Stimulated activated naive CD8-positive, alpha-beta T cell treated with anti-CD3 and anti-CD28 coated beads, Interleukin-15, amount 100 ng/mL, for 72 hours (primary cell): Measurements from ENCODE around the gene PHACTR1.
A peak's percentile ranks its signal among the peaks of the same experiment; 100 is the strongest.

Source experiments
- ATAC-seq: fragments of 150-1000 bp; cut with Tn5 transposase; 2 replicates; pipeline ENCODE4 v1.10.0; 2021; ENCODE audit warnings: mild to moderate bottlenecking, moderate library complexity
- DNase-seq, 2 donors: peaks; one replicate each; pipeline ENCODE4 v3.0.0; 2021 to 2022
- H3K27ac Mint-ChIP-seq, 2 donors: one replicate each; pipeline ENCODE4 v1.8.0; 2022; ENCODE audit warnings: mild to moderate bottlenecking in 2 of 2, mixed read lengths in 2 of 2, moderate library complexity in 2 of 2
- H3K27me3 Mint-ChIP-seq: one replicate; pipeline ENCODE4 v1.8.0; 2022; ENCODE audit warnings: mixed read lengths
- H3K4me1 Mint-ChIP-seq: one replicate; pipeline ENCODE4 v1.8.0; 2022; ENCODE audit warnings: mild to moderate bottlenecking, mixed read lengths
- H3K4me3 Mint-ChIP-seq, 2 donors: one replicate each; pipeline ENCODE4 v1.8.0; 2022; ENCODE audit warnings: mild to moderate bottlenecking in 2 of 2, mixed read lengths in 2 of 2, moderate library complexity in 1 of 2
- H3K9me3 Mint-ChIP-seq, 2 donors: one replicate each; pipeline ENCODE4 v1.8.0; 2022; ENCODE audit warnings: mixed read lengths in 2 of 2

Gene PHACTR1

GRCh38 chr6:13163161-13163944 is 446.8 kb downstream of the PHACTR1 start:
- Mint-ChIP-seq H3K4me3 (no peak overlapping the region), H3K9me3 (no peaks in the 10 kb centered on the region), H3K27me3 (peaks cover 2% of the 10 kb centered on the region), H3K4me1 (peaks cover 6% of the 10 kb centered on the region), H3K27ac (no peak overlapping the region)
- DNase-seq = no peak
- ATAC-seq = no peak

DNA sequence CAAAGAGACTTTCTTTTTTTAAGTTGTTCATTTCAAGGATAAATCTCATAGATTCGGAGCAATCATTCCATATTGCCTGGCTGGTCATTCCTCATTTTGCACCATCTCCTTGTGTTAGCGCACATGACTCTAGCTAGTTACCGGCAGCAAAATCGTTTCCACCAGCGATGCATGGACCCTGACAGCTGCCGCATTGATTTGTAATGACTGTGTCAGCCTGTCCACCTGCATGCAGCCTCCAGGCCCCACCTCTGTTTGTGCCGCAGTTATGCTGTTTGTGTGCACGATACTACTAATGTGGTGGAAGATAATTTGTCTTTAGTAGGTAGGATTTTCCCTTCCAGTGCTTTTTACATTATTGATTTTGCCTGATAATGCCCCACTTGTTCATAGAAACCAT is 447.7 kb downstream of the PHACTR1 start:
- H3K4me3 Mint-ChIP-seq = no peak overlapping the region
- ATAC-seq (no peak), DNase-seq (no peak)
- H3K27me3 Mint-ChIP-seq = peaks cover 8% of the 10 kb centered on the region
- no peak overlapping the region for H3K27ac Mint-ChIP-seq
- no peaks in the 10 kb centered on the region for H3K9me3 Mint-ChIP-seq
- peaks cover 6% of the 10 kb centered on the region for H3K4me1 Mint-ChIP-seq

DNA sequence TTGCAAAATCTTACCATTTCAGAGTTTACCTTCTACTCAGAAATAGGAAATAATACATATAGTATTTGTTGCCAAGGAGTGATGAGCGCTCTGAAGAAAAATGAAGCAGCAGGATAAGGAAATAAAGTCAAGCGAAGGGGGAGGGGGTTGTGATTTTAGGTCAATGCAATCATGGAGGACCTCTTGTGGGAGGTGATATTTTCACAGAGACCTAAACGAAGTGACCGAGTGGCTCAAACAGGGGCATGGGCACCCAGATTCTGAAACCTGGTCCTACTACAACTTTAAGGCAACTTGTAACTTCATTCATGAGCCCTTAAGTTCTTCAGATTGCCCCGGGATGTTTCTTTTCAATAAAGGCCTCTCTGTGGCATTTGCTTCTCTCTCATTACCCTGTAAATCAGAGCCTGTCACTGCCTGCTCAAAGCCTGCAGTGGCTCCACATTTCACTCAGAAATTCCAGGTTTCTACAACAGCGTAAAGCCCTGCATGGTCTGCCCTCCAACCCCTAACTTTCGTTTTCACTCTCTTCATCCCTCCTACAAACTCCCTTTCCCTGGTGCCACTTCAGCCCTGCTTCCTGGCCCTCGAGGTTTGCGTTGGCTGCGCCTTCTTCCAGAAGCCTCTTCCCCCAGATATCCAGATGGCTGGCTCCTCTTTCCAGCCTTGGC is 449.1 kb downstream of the PHACTR1 start:
- no peak overlapping the region for H3K4me3 Mint-ChIP-seq
- no peaks in the 10 kb centered on the region for H3K9me3 Mint-ChIP-seq
- ATAC-seq (no peak), DNase-seq (no peak)
- H3K27me3 Mint-ChIP-seq = peaks cover 8% of the 10 kb centered on the region
- peak overlapping the region in 1 of 2 donors; percentile 11 for H3K27ac Mint-ChIP-seq
- peaks cover 6% of the 10 kb centered on the region for H3K4me1 Mint-ChIP-seq

GRCh38 chr6:13166269-13166668 is 449.7 kb downstream of the PHACTR1 start:
- H3K4me3 Mint-ChIP-seq = no peak overlapping the region
- peaks cover 8% of the 10 kb centered on the region for H3K27me3 Mint-ChIP-seq
- H3K27ac Mint-ChIP-seq = peak overlapping the region in 1 of 2 donors; percentile 11
- no peak for DNase-seq
- peaks cover 6% of the 10 kb centered on the region for H3K4me1 Mint-ChIP-seq
- no peaks in the 10 kb centered on the region for H3K9me3 Mint-ChIP-seq
- ATAC-seq = no peak

- Mint-ChIP-seq H3K4me1 (peaks cover 6% of the 10 kb centered on the region), H3K27me3 (peaks cover 8% of the 10 kb centered on the region), H3K9me3 (no peaks in the 10 kb centered on the region), H3K4me3 (no peak overlapping the region), H3K27ac (no peak overlapping the region)
- DNase-seq (no peak), ATAC-seq (no peak)
Measured at GRCh38 chr6:13166916-13167315, 450.3 kb downstream of the PHACTR1 start.

DNA sequence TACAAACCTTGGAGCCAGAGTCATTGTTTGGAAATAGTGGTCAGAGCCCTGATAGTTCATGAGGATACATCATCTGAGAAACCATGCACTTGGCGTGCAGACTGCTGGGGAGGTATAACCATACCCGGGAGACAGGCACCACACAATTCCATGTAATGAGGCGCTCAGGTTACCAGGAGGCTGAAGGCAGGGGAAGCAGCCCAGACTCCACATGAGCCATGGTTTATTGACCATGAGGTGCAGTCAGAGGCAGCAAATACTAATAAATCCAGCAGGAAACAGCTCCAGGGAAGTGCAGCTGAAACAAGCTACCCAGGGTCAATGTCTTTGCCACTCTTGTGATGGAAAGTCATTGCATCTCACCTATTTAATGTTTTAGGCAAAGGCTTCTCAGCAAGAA is 455.7 kb downstream of the PHACTR1 start:
- H3K4me3 Mint-ChIP-seq = no peak overlapping the region
- no peak overlapping the region for H3K27ac Mint-ChIP-seq
- H3K9me3 Mint-ChIP-seq = no peaks in the 10 kb centered on the region
- no peaks in the 10 kb centered on the region for H3K4me1 Mint-ChIP-seq
- H3K27me3 Mint-ChIP-seq = peaks cover 17% of the 10 kb centered on the region
- ATAC-seq = no peak
- DNase-seq = no peak

DNA sequence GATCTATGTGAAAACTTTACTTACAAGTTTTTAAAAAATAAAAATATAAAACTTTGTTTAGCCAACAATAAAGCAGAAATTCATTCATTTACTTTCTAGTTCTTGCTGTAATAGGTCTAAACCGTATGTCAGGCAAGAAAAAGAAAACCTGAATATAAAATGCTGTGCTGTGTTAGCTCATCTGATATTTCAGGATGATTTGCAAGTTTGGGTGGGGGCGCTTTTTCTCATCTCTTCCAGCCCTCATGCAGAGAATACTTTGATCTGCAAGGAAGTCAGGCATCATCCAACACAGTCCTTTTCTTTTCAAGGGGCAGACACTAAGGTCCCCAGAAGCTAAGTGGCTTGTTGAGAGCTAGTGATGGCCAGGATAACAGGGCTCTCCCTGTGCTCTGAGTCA is 458.5 kb downstream of the PHACTR1 start:
- no peak for DNase-seq
- peaks cover 9% of the 10 kb centered on the region for H3K27me3 Mint-ChIP-seq
- peaks cover 7% of the 10 kb centered on the region for H3K4me1 Mint-ChIP-seq
- H3K4me3 Mint-ChIP-seq = no peak overlapping the region
- ATAC-seq = no peak
- H3K9me3 Mint-ChIP-seq = no peaks in the 10 kb centered on the region
- no peak overlapping the region for H3K27ac Mint-ChIP-seq

GRCh38 chr6:13175759-13176158 is 459.2 kb downstream of the PHACTR1 start:
- Mint-ChIP-seq H3K4me3 (no peak overlapping the region), H3K27me3 (peaks cover 9% of the 10 kb centered on the region), H3K9me3 (no peaks in the 10 kb centered on the region), H3K4me1 (peaks cover 7% of the 10 kb centered on the region), H3K27ac (no peak overlapping the region)
- ATAC-seq (no peak), DNase-seq (no peak)

- DNase-seq = no peak
- H3K9me3 Mint-ChIP-seq = no peaks in the 10 kb centered on the region
Measured at GRCh38 chr6:13177664-13178063, 461.1 kb downstream of the PHACTR1 start.

DNA sequence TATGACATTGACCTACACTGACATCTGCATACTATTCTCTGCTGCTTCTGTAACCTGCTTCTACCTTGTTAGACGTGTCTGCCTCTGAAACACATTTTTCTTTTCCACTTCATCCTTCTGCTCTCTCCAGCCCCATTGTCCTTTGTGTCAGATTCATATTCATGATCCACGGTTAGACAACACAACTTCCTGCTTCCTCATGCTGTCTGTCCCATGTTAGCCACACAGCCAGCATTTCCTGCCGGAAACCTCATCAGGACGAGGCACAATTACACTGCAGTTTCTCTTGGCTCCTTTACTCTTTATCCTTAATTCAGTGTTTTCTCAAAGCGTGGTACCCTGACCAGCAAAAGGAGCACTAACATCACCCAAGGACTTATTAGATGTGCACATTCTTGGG is 461.5 kb downstream of the PHACTR1 start:
- Mint-ChIP-seq H3K4me1 (peaks cover 7% of the 10 kb centered on the region), H3K27ac (no peak overlapping the region), H3K4me3 (no peak overlapping the region), H3K9me3 (no peaks in the 10 kb centered on the region), H3K27me3 (peaks cover 9% of the 10 kb centered on the region)
- DNase-seq (no peak), ATAC-seq (no peak)

More at GRCh38 chr6:13177664-13178063, 461.1 kb downstream of the PHACTR1 start:
- no peak overlapping the region for H3K27ac Mint-ChIP-seq
- H3K27me3 Mint-ChIP-seq = peaks cover 9% of the 10 kb centered on the region
- ATAC-seq = peak; percentile 43
- no peak overlapping the region for H3K4me3 Mint-ChIP-seq
- H3K4me1 Mint-ChIP-seq = peaks cover 7% of the 10 kb centered on the region

GRCh38 chr6:13180538-13180937 is 464.0 kb downstream of the PHACTR1 start:
- DNase-seq (no peak), ATAC-seq (no peak)
- peaks cover 12% of the 10 kb centered on the region for H3K4me1 Mint-ChIP-seq
- H3K27ac Mint-ChIP-seq = no peak overlapping the region
- no peak overlapping the region for H3K4me3 Mint-ChIP-seq
- peaks cover 16% of the 10 kb centered on the region for H3K27me3 Mint-ChIP-seq
- H3K9me3 Mint-ChIP-seq = no peaks in the 10 kb centered on the region

DNA sequence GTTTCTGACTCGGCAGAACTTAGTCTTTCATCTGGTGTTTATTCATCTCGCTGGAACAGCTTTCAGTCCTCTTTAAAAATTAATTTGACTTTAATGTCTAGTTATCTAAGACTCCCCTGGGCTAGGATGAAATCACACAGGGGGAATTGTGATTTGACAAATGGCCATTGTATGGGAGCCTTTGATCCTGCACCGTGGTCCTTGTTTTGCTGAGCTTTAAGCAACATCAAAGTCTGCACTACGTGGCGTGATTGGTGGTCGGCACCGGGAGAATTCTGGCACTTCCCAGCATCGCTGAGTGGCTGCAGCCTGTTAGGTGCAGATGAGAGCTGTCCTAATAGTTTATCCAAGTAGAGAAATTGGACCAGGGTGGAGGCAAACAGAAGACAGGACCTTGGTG is 464.8 kb downstream of the PHACTR1 start:
- ATAC-seq (no peak), DNase-seq (no peak)
- peaks cover 12% of the 10 kb centered on the region for H3K4me1 Mint-ChIP-seq
- H3K27ac Mint-ChIP-seq = no peak overlapping the region
- no peaks in the 10 kb centered on the region for H3K9me3 Mint-ChIP-seq
- H3K27me3 Mint-ChIP-seq = peaks cover 12% of the 10 kb centered on the region
- H3K4me3 Mint-ChIP-seq = no peak overlapping the region

- Mint-ChIP-seq H3K27ac (no peak overlapping the region), H3K4me3 (no peak overlapping the region), H3K4me1 (peaks cover 6% of the 10 kb centered on the region), H3K9me3 (no peaks in the 10 kb centered on the region), H3K27me3 (peaks cover 12% of the 10 kb centered on the region)
- no peak for DNase-seq
- no peak for ATAC-seq
Measured at GRCh38 chr6:13183415-13184088, 467.0 kb downstream of the PHACTR1 start.

GRCh38 chr6:13184089-13184468 is 467.5 kb downstream of the PHACTR1 start:
- no peaks in the 10 kb centered on the region for H3K9me3 Mint-ChIP-seq
- ATAC-seq (no peak), DNase-seq (no peak)
- H3K27me3 Mint-ChIP-seq = peaks cover 12% of the 10 kb centered on the region
- peaks cover 6% of the 10 kb centered on the region for H3K4me1 Mint-ChIP-seq
- no peak overlapping the region for H3K27ac Mint-ChIP-seq
- no peak overlapping the region for H3K4me3 Mint-ChIP-seq

DNA sequence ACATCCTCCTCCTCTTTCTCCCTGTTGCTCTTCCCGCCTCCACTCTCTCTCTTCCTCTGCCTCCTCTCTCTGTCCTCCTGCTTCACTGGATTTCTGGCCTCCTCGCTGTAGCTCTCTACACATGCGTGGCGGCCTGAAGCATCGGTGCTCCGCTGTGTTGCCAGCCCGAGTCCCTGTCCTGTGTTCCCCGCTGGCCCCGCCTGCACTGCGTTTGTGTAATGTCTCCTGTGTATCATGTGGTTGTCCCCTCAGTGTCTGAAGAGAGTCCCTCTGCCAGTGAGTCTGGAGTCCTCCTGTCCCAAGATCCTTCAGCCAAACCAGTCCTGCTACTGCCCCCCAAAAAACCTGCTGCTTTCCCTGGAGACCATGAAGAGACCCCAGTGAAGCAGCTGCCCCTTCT is 468.0 kb downstream of the PHACTR1 start:
- peaks cover 6% of the 10 kb centered on the region for H3K4me1 Mint-ChIP-seq
- peak overlapping the region in 1 of 2 donors; percentile 93 for H3K27ac Mint-ChIP-seq
- no peak overlapping the region for H3K4me3 Mint-ChIP-seq
- ATAC-seq (no peak), DNase-seq (no peak)
- H3K27me3 Mint-ChIP-seq = peaks cover 12% of the 10 kb centered on the region
- H3K9me3 Mint-ChIP-seq = no peaks in the 10 kb centered on the region

DNA sequence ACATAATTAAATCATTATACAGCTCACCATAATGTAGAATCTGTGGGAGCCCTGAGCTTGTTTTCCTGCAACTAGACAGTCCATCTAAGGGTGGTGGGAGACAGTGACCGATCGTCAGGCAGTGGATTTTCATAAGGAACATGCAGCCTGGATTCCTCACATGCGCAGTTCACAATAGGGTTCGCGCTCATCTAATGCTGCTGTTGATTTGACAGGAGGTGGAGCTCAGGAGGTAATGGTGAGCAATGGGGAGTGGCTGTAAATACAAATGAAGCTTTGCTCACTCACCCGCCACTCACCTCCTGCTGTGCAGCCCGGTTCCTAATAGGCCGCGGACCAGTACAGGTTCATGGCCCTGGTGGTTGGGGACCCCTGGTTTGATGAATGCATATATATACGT is 470.3 kb downstream of the PHACTR1 start:
- ATAC-seq (no peak), DNase-seq (no peak)
- H3K27me3 Mint-ChIP-seq = peaks cover 26% of the 10 kb centered on the region
- no peak overlapping the region for H3K4me3 Mint-ChIP-seq
- H3K4me1 Mint-ChIP-seq = peaks cover 6% of the 10 kb centered on the region
- H3K9me3 Mint-ChIP-seq = no peaks in the 10 kb centered on the region
- no peak overlapping the region for H3K27ac Mint-ChIP-seq
